Esophagus squamous epithelium (tissue), 5 donors: ENCODE measurements around the gene BRWD1. TPM values are rescaled to one million over a fixed set of nuclear protein-coding genes. Genes with fewer than 3 reads are reported as not detected.

Source experiments
- DNase-seq: peaks from one replicate; lab custom pipeline; 2025; lab: John Stamatoyannopoulos, UW
- H3K27ac ChIP-seq, 4 donors: fragments of 200-600 bp; sonication (generic); one replicate each; pipeline ENCODE4 v1.5.1; 2016 to 2019; ENCODE audit warnings: mild to moderate bottlenecking in 1 of 4
- H3K27me3 ChIP-seq, 4 donors: fragments of 200-600 bp; sonication (generic); 1 replicate in 3 of 4; 2 replicates in 1 of 4; pipeline versions ENCODE4 v1.5.1 to v1.6.0; 2017 to 2021; ENCODE audit warnings: antibody characterized with exemption in 1 of 4
- H3K36me3 ChIP-seq, 3 donors: fragments of 200-600 bp; sonication (generic); one replicate each; pipeline ENCODE4 v1.5.1; 2016 to 2019
- H3K4me1 ChIP-seq, 3 donors: fragments of 200-600 bp; sonication (generic); one replicate each; pipeline ENCODE4 v1.5.1; 2017 to 2019
- H3K4me3 ChIP-seq, 4 donors: fragments of 200-600 bp; sonication (generic); 1 replicate in 3 of 4; 2 replicates in 1 of 4; pipeline ENCODE4 v1.5.1; 2016 to 2019; ENCODE audit warnings: mild to moderate bottlenecking in 2 of 4, moderate library complexity in 1 of 4
- H3K9me3 ChIP-seq, 3 donors: fragments of 200-600 bp; sonication (generic); one replicate each; pipeline ENCODE4 v1.5.1; 2016 to 2019
- CTCF ChIP-seq, 6 experiments: fragments of 450-650 bp in 4 of 6; fragments of 200-600 bp in 2 of 6; sonication (generic) in 2 of 6; IDR thresholded peaks; one replicate each; pipeline ENCODE4 v1.5.1; 2016 to 2019; ENCODE audit warnings: antibody characterized with exemption in 6 of 6, mild to moderate bottlenecking in 4 of 6, moderate library complexity in 4 of 6
- POLR2A ChIP-seq, 4 donors: fragments of 450-650 bp; IDR thresholded peaks; one replicate each; pipeline ENCODE4 v1.6.1; 2017; ENCODE audit warnings: antibody characterized with exemption in 4 of 4, mild to moderate bottlenecking in 4 of 4, moderate library complexity in 3 of 4
- WGBS, 2 donors: methylation state at CpG; one replicate each; pipeline ENCODE4 v1.1.5; 2018; 5-methylcytosine and 5-hydroxymethylcytosine counted together
- intact Hi-C: fragments of 100-400 bp; cut with DNase I; formaldehyde crosslinking; loops from one replicate; pipeline ENCODE4 v1.15.0; 2022
- total RNA-seq, 4 donors: library from RNA; depleted of rRNA; stranded (reverse); fragments of >200 nt; gene quantifications; one replicate each; pipeline ENCODE4 v1.1.0, GENCODE V29; 2016
- donor health status: DM: yes; HTN: yes; CAD: no.

The BRWD1 gene
- total RNA-seq, 4 donors from 2014 or later = 22.1 to 57.2 (median 26.0) TPM

- intact Hi-C loops = no loop called here
- DNase-seq = peak; percentile 75
- Histone ChIP-seq H3K36me3 (peaks cover 0 to 19% (median 5%) of the 10 kb centered on the region in 3 donors), H3K27ac (peak within 1 kb of the TSS; percentile 90 to 98 (median 95)), H3K9me3 (no peaks in the 10 kb centered on the region), H3K4me1 (peaks cover 7 to 55% (median 16%) of the 10 kb centered on the region in 3 donors), H3K27me3 (no peaks in the 10 kb centered on the region), H3K4me3 (peak within 1 kb of the TSS; percentile 65 to 97 (median 86))
- 0 to 2% methylated on average over 6 to 7 of the region's 76 CpGs for WGBS, 2 donors
- TF ChIP-seq POLR2A (IDR thresholded peaks at IDR 0.05) = peak in 2 of 4 donors; percentile 72 to 85
- peak in 1 of 6 experiments; percentile 2 for TF ChIP-seq CTCF (IDR thresholded peaks at IDR 0.05)
Observed at GRCh38 chr21:39183272-39184049, 130.0 kb downstream of the BRWD1 start, which contains the start of gene PSMG1. Gene PSMG1 (minus strand): TSS chr21:39183451. CDS start chr21:39183385, 66 bp downstream.

GRCh38 chr21:39182484-39183271 lies 130.8 kb downstream of the BRWD1 start:
- Histone ChIP-seq H3K4me3 (peak overlapping the region; percentile 65 to 97 (median 86)), H3K9me3 (no peaks in the 10 kb centered on the region), H3K27me3 (no peaks in the 10 kb centered on the region), H3K36me3 (peaks cover 0 to 24% (median 5%) of the 10 kb centered on the region in 3 donors), H3K4me1 (peaks cover 7 to 52% (median 16%) of the 10 kb centered on the region in 3 donors), H3K27ac (peak overlapping the region; percentile 90 to 98 (median 95))
- WGBS, 2 donors = 0 to 2% methylated on average over 37 to 40 of the region's 51 CpGs
- no peak for TF ChIP-seq CTCF (IDR thresholded peaks at IDR 0.05)
- TF ChIP-seq POLR2A (IDR thresholded peaks at IDR 0.05) = no peak
- intact Hi-C loops = no loop called here
- no peak for DNase-seq

- H3K27ac ChIP-seq = peak overlapping the region in 1 of 4 donors; percentile 98
- H3K4me3 ChIP-seq = peak overlapping the region; percentile 65 to 97 (median 86)
- intact Hi-C loops = no loop called here
- no peaks in the 10 kb centered on the region for H3K9me3 ChIP-seq
- WGBS, 2 donors = 36 to 50% methylated on average over 8 of the region's 8 CpGs
- peaks cover 0 to 28% (median 5%) of the 10 kb centered on the region in 3 donors for H3K36me3 ChIP-seq
- DNase-seq = no peak
- no peaks in the 10 kb centered on the region for H3K27me3 ChIP-seq
- TF ChIP-seq POLR2A (IDR thresholded peaks at IDR 0.05) (no peak), CTCF (IDR thresholded peaks at IDR 0.05) (no peak)
- peaks cover 7 to 46% (median 16%) of the 10 kb centered on the region in 3 donors for H3K4me1 ChIP-seq
Observed at GRCh38 chr21:39182016-39182415, 131.4 kb downstream of the BRWD1 start.

- Histone ChIP-seq H3K4me1 (peaks cover 7 to 39% (median 12%) of the 10 kb centered on the region in 3 donors), H3K27ac (no peak overlapping the region), H3K4me3 (no peak overlapping the region), H3K36me3 (peaks cover 0 to 35% (median 5%) of the 10 kb centered on the region in 3 donors), H3K27me3 (no peaks in the 10 kb centered on the region), H3K9me3 (no peaks in the 10 kb centered on the region)
- no peak for DNase-seq
- intact Hi-C loops = no loop called here
- TF ChIP-seq CTCF (IDR thresholded peaks at IDR 0.05) (no peak), POLR2A (IDR thresholded peaks at IDR 0.05) (no peak)
- 75 to 89% methylated on average over 4 of the region's 4 CpGs for WGBS, 2 donors
Observed at GRCh38 chr21:39181205-39181818, 132.1 kb downstream of the BRWD1 start.
